Activated CD8-positive, alpha-beta memory T cell treated with anti-CD3 and anti-CD28 coated beads for 1 hour (primary cell): ENCODE results near the gene NXPH4.
A peak's percentile ranks its signal among the peaks of the same experiment; 100 is the strongest.

Experiments used
- DNase-seq, 2 donors: peaks; one replicate each; pipeline ENCODE4 v3.0.0-alpha.2; 2020; ENCODE audit warnings: low read depth in 1 of 2; ENCODE audit errors: extremely low read depth in 1 of 2

NXPH4 gene

GRCh38 chr12:57241402-57242310 lies 25.1 kb downstream of the NXPH4 start:
- no peak for DNase-seq

GRCh38 chr12:57242329-57242690 lies 25.7 kb downstream of the NXPH4 start:
- no peak for DNase-seq

- DNase-seq: peak; percentile 19 to 47
These were observed 26.3 kb downstream of the NXPH4 start for GRCh38 chr12:57242691-57243454.

GRCh38 chr12:57243521-57244311 lies 27.1 kb downstream of the NXPH4 start:
- peak; percentile 48 to 70 for DNase-seq

- DNase-seq: no peak
These were observed 27.7 kb downstream of the NXPH4 start for GRCh38 chr12:57244312-57244696.

- no peak for DNase-seq
These were observed 30.4 kb downstream of the NXPH4 start for GRCh38 chr12:57247041-57247440.

- DNase-seq: no peak
These were observed 32.5 kb downstream of the NXPH4 start for GRCh38 chr12:57248934-57249742.

- DNase-seq: no peak
These were observed 33.9 kb downstream of the NXPH4 start for GRCh38 chr12:57250541-57250940.

- no peak for DNase-seq
These were observed 34.4 kb downstream of the NXPH4 start, which contains the start of gene STAC3 for GRCh38 chr12:57250956-57251355. Gene STAC3 (minus strand): TSS chr12:57251187. CDS start chr12:57249636, 1,551 bp downstream.

- no peak for DNase-seq
These were observed 38.1 kb downstream of the NXPH4 start for GRCh38 chr12:57254506-57255280.

GRCh38 chr12:57255916-57256315 lies 39.3 kb downstream of the NXPH4 start:
- no peak for DNase-seq

- DNase-seq: no peak
These were observed 42.7 kb downstream of the NXPH4 start for GRCh38 chr12:57258977-57259970.

GRCh38 chr12:57260366-57260765 lies 43.8 kb downstream of the NXPH4 start:
- DNase-seq: no peak

GRCh38 chr12:57261428-57261865 lies 44.9 kb downstream of the NXPH4 start:
- no peak for DNase-seq

GRCh38 chr12:57262126-57262822 lies 45.7 kb downstream of the NXPH4 start:
- DNase-seq: no peak

- DNase-seq: no peak
These were observed 46.5 kb downstream of the NXPH4 start for GRCh38 chr12:57263096-57263495.

- no peak for DNase-seq
These were observed 50.1 kb downstream of the NXPH4 start for GRCh38 chr12:57266681-57267080.

GRCh38 chr12:57268264-57268663 lies 51.7 kb downstream of the NXPH4 start:
- DNase-seq: no peak
